ENCODE measurements around the gene TP53TG5. TPM values are rescaled to one million over a fixed set of nuclear protein-coding genes. Genes with fewer than 3 reads are reported as not detected.

TP53TG5 gene
- total and polyA plus RNA-seq, 2 donors (not counting 1 experiment from before 2014, with no cell fraction given) = 0.14 TPM; not detected in 1

GRCh38 chr20:45413479-45413878 is 35.4 kb upstream of the TP53TG5 start:
- no peaks in the 10 kb centered on the region for H3K9me3 ChIP-seq (ENCODE audit: control insufficient read depth, insufficient read depth, low read depth, low read length)
- H3K4me2 ChIP-seq (ENCODE audit: extremely low read depth, insufficient read depth, low read length) = no peak overlapping the region
- no peak overlapping the region for H2AFZ ChIP-seq (ENCODE audit: low read length)

GRCh38 chr20:45412653-45413052 is 34.5 kb upstream of the TP53TG5 start:
- no peak overlapping the region for H2AFZ ChIP-seq (ENCODE audit: low read length)
- no peak for DNase-seq (ENCODE audit: low read depth in 2 of 2)
- no peak overlapping the region for H3K4me2 ChIP-seq (ENCODE audit: extremely low read depth, insufficient read depth, low read length)
- H4K20me1 ChIP-seq (ENCODE audit: control insufficient read depth, extremely low read depth, insufficient read depth, low read length) = no peaks in the 10 kb centered on the region
- TF ChIP-seq CTCF (conservative IDR thresholded peaks at IDR 0.05 in 1 of 2, IDR thresholded peaks at IDR 0.05 in 1 of 2; ENCODE audit: low read depth in 1 of 2, low read length in 2 of 2) (no peak), EZH2 (IDR thresholded peaks at IDR 0.05; ENCODE audit: low read length, missing control alignments) (no peak)
- no peaks in the 10 kb centered on the region for H3K4me1 ChIP-seq (ENCODE audit: control insufficient read depth, extremely low read depth, insufficient read depth, low read length)
- H3K27ac ChIP-seq (ENCODE audit: insufficient read depth, low read length) = no peak overlapping the region
- no peak overlapping the region for H3K4me3 ChIP-seq (replicated peaks in 1 of 4; ENCODE audit: control extremely low read depth in 1 of 4, insufficient read depth in 1 of 4, low read depth in 3 of 4, low read length in 4 of 4)
- no peaks in the 10 kb centered on the region for H3K9me3 ChIP-seq (ENCODE audit: control insufficient read depth, insufficient read depth, low read depth, low read length)
- no peaks in the 10 kb centered on the region for H3K36me3 ChIP-seq (ENCODE audit: control insufficient read depth, insufficient read depth, low read length)
- H3K27me3 ChIP-seq (ENCODE audit: control insufficient read depth, insufficient read depth, low read length) = no peaks in the 10 kb centered on the region
- peaks cover 11% of the 10 kb centered on the region for H3K79me2 ChIP-seq (ENCODE audit: control insufficient read depth, insufficient read depth, low read length)
- H3K9ac ChIP-seq (ENCODE audit: insufficient read depth, low read length) = no peak overlapping the region

More at GRCh38 chr20:45413479-45413878, 35.4 kb upstream of the TP53TG5 start:
- H3K27me3 ChIP-seq (ENCODE audit: control insufficient read depth, insufficient read depth, low read length) = no peaks in the 10 kb centered on the region
- no peak overlapping the region for H3K4me3 ChIP-seq (replicated peaks in 1 of 4; ENCODE audit: control extremely low read depth in 1 of 4, insufficient read depth in 1 of 4, low read depth in 3 of 4, low read length in 4 of 4)
- no peak for TF ChIP-seq CTCF (conservative IDR thresholded peaks at IDR 0.05 in 1 of 2, IDR thresholded peaks at IDR 0.05 in 1 of 2; ENCODE audit: low read depth in 1 of 2, low read length in 2 of 2)
- TF ChIP-seq EZH2 (IDR thresholded peaks at IDR 0.05; ENCODE audit: low read length, missing control alignments) = no peak
- H4K20me1 ChIP-seq (ENCODE audit: control insufficient read depth, extremely low read depth, insufficient read depth, low read length) = no peaks in the 10 kb centered on the region
- H3K4me1 ChIP-seq (ENCODE audit: control insufficient read depth, extremely low read depth, insufficient read depth, low read length) = no peaks in the 10 kb centered on the region
- no peak overlapping the region for H3K9ac ChIP-seq (ENCODE audit: insufficient read depth, low read length)
- no peaks in the 10 kb centered on the region for H3K36me3 ChIP-seq (ENCODE audit: control insufficient read depth, insufficient read depth, low read length)
- peaks cover 18% of the 10 kb centered on the region for H3K79me2 ChIP-seq (ENCODE audit: control insufficient read depth, insufficient read depth, low read length)
- DNase-seq (ENCODE audit: low read depth in 2 of 2) = no peak
- H3K27ac ChIP-seq (ENCODE audit: insufficient read depth, low read length) = no peak overlapping the region

GRCh38 chr20:45410887-45411286 is 32.8 kb upstream of the TP53TG5 start:
- no peaks in the 10 kb centered on the region for H3K27me3 ChIP-seq (ENCODE audit: control insufficient read depth, insufficient read depth, low read length)
- DNase-seq (ENCODE audit: low read depth in 2 of 2) = no peak
- H4K20me1 ChIP-seq (ENCODE audit: control insufficient read depth, extremely low read depth, insufficient read depth, low read length) = no peaks in the 10 kb centered on the region
- H3K79me2 ChIP-seq (ENCODE audit: control insufficient read depth, insufficient read depth, low read length) = no peaks in the 10 kb centered on the region
- no peaks in the 10 kb centered on the region for H3K9me3 ChIP-seq (ENCODE audit: control insufficient read depth, insufficient read depth, low read depth, low read length)
- no peak overlapping the region for H3K27ac ChIP-seq (ENCODE audit: insufficient read depth, low read length)
- no peak overlapping the region for H3K4me2 ChIP-seq (ENCODE audit: extremely low read depth, insufficient read depth, low read length)
- TF ChIP-seq EZH2 (IDR thresholded peaks at IDR 0.05; ENCODE audit: low read length, missing control alignments) = no peak
- TF ChIP-seq CTCF (conservative IDR thresholded peaks at IDR 0.05 in 1 of 2, IDR thresholded peaks at IDR 0.05 in 1 of 2; ENCODE audit: low read depth in 1 of 2, low read length in 2 of 2) = no peak
- H2AFZ ChIP-seq (ENCODE audit: low read length) = no peak overlapping the region
- no peaks in the 10 kb centered on the region for H3K36me3 ChIP-seq (ENCODE audit: control insufficient read depth, insufficient read depth, low read length)
- H3K4me3 ChIP-seq (replicated peaks in 1 of 4; ENCODE audit: control extremely low read depth in 1 of 4, insufficient read depth in 1 of 4, low read depth in 3 of 4, low read length in 4 of 4) = no peak overlapping the region
- H3K9ac ChIP-seq (ENCODE audit: insufficient read depth, low read length) = no peak overlapping the region
- peaks cover 3% of the 10 kb centered on the region for H3K4me1 ChIP-seq (ENCODE audit: control insufficient read depth, extremely low read depth, insufficient read depth, low read length)

Data from fibroblast of lung (primary cell).